GM12892 (cell line): ENCODE data around the gene PHF11.

Source experiments
- POLR2A ChIP-seq: IDR thresholded peaks from 2 replicates; pipeline ENCODE4 v1.6.1; 2011; ENCODE audit warnings: low read depth, low read length, control low read depth
- POLR2AphosphoS5 ChIP-seq: IDR thresholded peaks from 2 replicates; pipeline ENCODE4 v1.6.1; 2011; ENCODE audit warnings: low read depth, low read length, control low read depth
- TAF1 ChIP-seq: IDR thresholded peaks from 2 replicates; pipeline ENCODE4 v1.6.1; 2011; ENCODE audit warnings: low read depth, mild to moderate bottlenecking, control low read depth, low read length, borderline replicate concordance

GRCh38 chr13:49527123-49527522 is 31.4 kb downstream of the PHF11 start:
- TF ChIP-seq POLR2A (no peak), TAF1 (no peak), POLR2AphosphoS5 (no peak)
